ENCODE data around the gene KRTAP9-2.
"Not testable (repeated sequence)": the region's sequence is repeated elsewhere in the genome, so short reads cannot be mapped to it uniquely, and the experiment has no call there.

The KRTAP9-2 gene, protein sequence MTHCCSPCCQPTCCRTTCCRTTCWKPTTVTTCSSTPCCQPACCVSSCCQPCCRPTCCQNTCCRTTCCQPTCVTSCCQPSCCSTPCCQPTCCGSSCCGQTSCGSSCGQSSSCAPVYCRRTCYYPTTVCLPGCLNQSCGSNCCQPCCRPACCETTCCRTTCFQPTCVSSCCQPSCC

DNA sequence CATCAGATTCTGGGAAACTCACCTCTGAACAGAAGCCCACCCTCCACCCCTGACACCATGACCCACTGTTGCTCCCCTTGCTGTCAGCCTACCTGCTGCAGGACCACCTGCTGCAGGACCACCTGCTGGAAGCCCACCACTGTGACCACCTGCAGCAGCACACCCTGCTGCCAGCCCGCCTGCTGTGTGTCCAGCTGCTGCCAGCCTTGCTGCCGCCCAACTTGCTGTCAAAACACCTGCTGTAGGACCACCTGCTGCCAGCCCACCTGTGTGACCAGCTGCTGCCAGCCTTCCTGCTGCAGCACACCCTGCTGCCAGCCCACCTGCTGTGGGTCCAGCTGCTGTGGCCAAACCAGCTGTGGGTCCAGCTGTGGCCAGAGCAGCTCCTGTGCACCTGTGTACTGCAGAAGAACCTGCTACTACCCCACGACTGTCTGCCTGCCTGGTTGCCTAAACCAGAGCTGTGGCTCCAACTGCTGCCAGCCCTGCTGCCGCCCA lies at the start of gene KRTAP9-2:
KRTAP9-2 (plus strand) TSS at position 51 of the 498 bp plus-strand sequence; CDS start at position 58, 7 bp downstream.
- DNase-seq (ENCODE audit: low spot score in 2 of 2); H3K27me3 ChIP-seq (ENCODE audit: low read depth); H3K4me3 ChIP-seq; H3K4me1 ChIP-seq; H3K9me3 ChIP-seq; H3K36me3 ChIP-seq (replicated peaks); in situ Hi-C loops (cut with MboI; ENCODE audit: low sequenced_read_pairs): not testable (repeated sequence)

DNA sequence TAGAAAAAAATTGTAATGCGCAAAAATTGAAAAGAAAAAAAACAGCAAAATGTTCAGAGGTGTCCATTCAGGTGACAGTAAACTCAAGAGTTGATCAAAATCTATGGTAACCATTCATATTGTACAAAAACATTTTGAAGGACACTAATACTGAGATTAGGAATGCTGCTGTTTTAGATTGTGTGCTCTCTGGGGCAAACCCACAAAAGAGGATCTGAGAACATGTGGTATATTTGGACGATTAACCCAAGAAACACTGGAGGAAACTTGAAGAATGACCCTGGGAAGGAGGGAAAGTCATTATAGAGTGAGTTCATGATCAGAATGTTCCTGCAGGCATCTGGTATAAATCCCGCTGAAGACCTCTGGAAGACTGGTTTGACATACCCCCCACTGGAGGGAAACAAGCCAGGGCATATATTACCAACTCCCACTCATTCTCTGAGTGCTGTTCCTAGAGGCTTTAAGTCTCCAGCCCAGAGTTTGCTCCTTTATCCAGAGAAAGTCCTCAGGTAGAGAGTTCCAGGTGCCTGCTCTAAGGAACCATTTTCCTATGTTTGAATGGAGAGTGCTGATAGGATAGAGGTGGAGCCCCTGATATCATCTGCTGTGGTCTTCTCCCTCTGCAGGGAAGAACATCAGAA lies 49.6 kb upstream of the KRTAP9-2 start:
- H3K4me1 ChIP-seq, result no peaks in the 10 kb centered on the region
- no peak overlapping the region for H3K4me3 ChIP-seq
- H3K36me3 ChIP-seq (replicated peaks), result no peaks in the 10 kb centered on the region
- no peaks in the 10 kb centered on the region for H3K9me3 ChIP-seq
- in situ Hi-C loops (cut with MboI; ENCODE audit: low sequenced_read_pairs), result no loop called here
- no peak for DNase-seq (ENCODE audit: low spot score in 2 of 2)
- peaks cover 5% of the 10 kb centered on the region; the same call in 1 of the 2 replicates for H3K27me3 ChIP-seq (ENCODE audit: low read depth)

DNA sequence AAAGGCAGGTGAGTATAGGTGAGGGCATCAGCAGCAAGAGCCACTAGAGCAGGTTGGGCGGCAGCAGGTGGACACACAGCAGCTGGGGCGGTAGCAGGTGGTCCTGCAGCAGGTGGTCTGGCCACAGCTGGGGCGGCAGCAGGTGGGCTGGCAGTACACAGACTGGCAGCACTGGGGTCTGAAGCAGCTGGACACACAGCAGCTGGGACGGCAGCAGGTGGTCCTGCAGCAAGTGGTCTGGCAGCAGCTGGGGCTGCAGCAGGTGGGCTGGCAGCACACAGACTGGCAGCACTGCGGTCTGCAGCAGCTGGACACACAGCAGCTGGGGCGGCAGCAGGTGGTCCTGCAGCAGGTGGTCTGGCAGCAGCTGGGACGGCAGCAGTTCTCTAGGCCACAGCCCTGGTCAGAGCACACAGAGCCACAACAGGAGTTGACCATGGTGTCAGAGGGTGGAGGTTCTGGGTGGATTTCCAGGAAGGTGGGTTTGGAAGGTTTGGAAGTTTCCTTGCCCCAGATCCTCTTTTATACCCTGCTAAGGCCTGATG lies 48.6 kb upstream of the KRTAP9-2 start, which contains the start of gene KRTAP4-2:
KRTAP4-2 (minus strand) TSS at position 495 of the 545 bp plus-strand sequence; CDS start at position 438, 57 bp downstream.
- Histone ChIP-seq H3K4me1 (no peaks in the 10 kb centered on the region), H3K4me3 (no peak within 1 kb of the TSS), H3K9me3 (no peaks in the 10 kb centered on the region), H3K27me3 (ENCODE audit: low read depth) (peaks cover 5% of the 10 kb centered on the region; the same call in 1 of the 2 replicates), H3K36me3 (replicated peaks) (no peaks in the 10 kb centered on the region)
- in situ Hi-C loops (cut with MboI; ENCODE audit: low sequenced_read_pairs), result no loop called here
- DNase-seq (ENCODE audit: low spot score in 2 of 2), result no peak

DNA sequence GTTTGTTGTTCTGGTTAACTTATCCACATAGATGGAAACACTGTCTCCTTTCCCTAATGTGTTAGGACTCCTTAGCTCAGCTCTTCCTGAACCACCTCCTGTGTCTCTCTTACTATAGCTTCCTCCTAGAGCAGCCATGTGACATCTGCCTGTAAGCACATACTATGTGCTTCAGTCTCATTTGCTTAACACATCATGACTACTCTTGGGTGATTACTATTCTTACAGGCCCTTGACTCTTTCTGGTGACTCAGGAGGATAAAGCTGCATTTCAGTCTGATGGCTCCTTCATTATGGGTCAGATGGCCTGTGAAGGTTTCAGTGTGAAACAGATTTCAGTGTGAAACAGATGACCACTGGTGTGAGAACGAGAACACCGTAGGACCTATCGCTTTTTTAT lies 48.1 kb upstream of the KRTAP9-2 start:
- no peaks in the 10 kb centered on the region for H3K4me1 ChIP-seq
- H3K27me3 ChIP-seq (ENCODE audit: low read depth), result peaks cover 5% of the 10 kb centered on the region; the same call in 1 of the 2 replicates
- no peak for DNase-seq (ENCODE audit: low spot score in 2 of 2)
- in situ Hi-C loops (cut with MboI; ENCODE audit: low sequenced_read_pairs), result no loop called here
- no peak overlapping the region for H3K4me3 ChIP-seq
- H3K9me3 ChIP-seq, result no peaks in the 10 kb centered on the region
- no peaks in the 10 kb centered on the region for H3K36me3 ChIP-seq (replicated peaks)

DNA sequence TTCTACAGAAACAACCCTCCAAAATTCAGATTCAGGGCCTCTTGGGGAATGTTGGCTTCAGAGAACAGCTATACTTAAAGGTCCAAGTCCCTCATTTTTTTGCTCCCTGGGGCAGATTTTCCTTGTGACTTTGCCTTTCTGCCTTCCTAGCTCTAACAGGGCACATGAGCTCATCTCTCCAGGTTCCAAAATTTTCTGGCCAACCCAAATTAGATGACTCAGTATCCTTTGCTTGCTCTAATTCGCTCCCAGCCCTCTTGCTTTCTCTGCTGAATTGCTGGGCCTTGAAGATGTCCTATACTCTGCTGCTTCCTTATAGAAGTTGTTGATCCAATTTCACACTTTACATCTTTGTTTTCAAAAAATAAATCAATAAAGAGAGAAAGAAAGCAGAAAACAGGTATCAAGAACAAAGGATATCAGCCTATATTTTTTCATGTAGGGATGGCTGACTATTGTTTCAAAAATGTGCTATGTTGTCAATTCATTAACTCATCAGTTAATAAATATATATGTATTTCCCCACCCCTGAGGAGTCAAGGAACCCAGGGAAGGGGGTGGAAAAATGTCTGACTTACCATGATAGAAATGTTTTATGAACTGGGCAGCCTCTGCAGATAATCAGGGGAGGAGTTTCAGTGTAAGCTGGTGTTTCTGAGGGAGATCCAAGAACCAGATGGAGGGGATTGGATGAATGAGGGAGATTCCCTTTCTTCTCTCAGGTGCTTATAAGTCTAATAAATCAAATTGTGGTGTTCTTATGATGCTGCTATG lies 47.4 kb upstream of the KRTAP9-2 start:
- no peak overlapping the region for H3K4me3 ChIP-seq
- no peaks in the 10 kb centered on the region for H3K4me1 ChIP-seq
- no peak for DNase-seq (ENCODE audit: low spot score in 2 of 2)
- H3K9me3 ChIP-seq, result no peaks in the 10 kb centered on the region
- H3K36me3 ChIP-seq (replicated peaks), result no peaks in the 10 kb centered on the region
- H3K27me3 ChIP-seq (ENCODE audit: low read depth), result peaks cover 5% of the 10 kb centered on the region; the same call in 1 of the 2 replicates
- in situ Hi-C loops (cut with MboI; ENCODE audit: low sequenced_read_pairs), result no loop called here

DNA sequence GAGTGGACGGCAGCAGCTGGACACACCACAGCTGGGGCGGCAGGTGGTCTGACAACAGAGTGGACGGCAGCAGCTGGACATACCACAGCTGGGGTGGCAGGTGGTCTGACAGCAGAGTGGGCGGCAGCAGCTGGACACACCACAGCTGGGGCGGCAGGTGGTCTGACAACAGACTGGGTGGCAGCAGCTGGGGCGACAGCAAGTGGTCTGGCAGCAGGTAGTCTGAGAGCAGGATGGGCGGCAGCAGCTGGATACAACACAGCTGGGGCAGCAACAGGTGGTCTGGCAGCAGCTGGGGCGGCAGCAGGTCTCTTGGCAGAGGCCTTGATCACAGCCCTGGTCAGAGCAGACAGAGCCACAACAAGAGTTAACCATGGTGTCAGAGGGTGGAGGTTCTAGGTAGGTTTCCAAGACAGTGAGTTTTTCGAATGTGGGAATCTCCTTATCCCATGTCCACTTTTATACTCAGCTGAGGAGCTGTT lies 41.9 kb upstream of the KRTAP9-2 start, which contains the start of gene KRTAP4-1:
KRTAP4-1 (minus strand) TSS at position 432 of the 482 bp plus-strand sequence; CDS start at position 375, 57 bp downstream.
- no peaks in the 10 kb centered on the region for H3K4me1 ChIP-seq
- H3K9me3 ChIP-seq, result no peaks in the 10 kb centered on the region
- in situ Hi-C loops (cut with MboI; ENCODE audit: low sequenced_read_pairs), result no loop called here
- H3K36me3 ChIP-seq (replicated peaks), result no peaks in the 10 kb centered on the region
- peaks cover 5% of the 10 kb centered on the region for H3K27me3 ChIP-seq (ENCODE audit: low read depth)
- H3K4me3 ChIP-seq, result no peak within 1 kb of the TSS
- no peak for DNase-seq (ENCODE audit: low spot score in 2 of 2)

DNA sequence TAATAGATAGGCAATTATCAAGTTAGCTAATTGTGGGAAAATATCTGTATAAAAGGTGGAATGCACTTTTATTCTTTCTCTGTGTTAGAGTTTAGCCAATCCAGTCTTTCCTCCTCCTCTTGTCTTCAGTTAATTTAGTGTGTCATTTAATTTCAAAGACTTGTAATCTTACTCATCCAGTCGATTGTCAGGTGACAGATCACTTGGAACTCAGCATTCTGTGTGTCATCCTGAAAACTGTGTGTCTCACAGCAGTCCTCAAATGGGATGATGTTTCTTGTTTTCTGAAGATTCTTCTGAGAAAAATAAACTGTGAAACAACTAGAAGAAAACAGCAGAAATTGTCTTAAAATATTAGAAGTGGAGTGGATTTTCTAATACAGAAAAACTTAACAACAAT lies 41.4 kb upstream of the KRTAP9-2 start:
- Histone ChIP-seq H3K27me3 (ENCODE audit: low read depth) (peaks cover 5% of the 10 kb centered on the region), H3K4me3 (no peak overlapping the region), H3K36me3 (replicated peaks) (no peaks in the 10 kb centered on the region), H3K4me1 (no peaks in the 10 kb centered on the region), H3K9me3 (no peaks in the 10 kb centered on the region)
- in situ Hi-C loops (cut with MboI; ENCODE audit: low sequenced_read_pairs), result no loop called here
- DNase-seq (ENCODE audit: low spot score in 2 of 2), result no peak

DNA sequence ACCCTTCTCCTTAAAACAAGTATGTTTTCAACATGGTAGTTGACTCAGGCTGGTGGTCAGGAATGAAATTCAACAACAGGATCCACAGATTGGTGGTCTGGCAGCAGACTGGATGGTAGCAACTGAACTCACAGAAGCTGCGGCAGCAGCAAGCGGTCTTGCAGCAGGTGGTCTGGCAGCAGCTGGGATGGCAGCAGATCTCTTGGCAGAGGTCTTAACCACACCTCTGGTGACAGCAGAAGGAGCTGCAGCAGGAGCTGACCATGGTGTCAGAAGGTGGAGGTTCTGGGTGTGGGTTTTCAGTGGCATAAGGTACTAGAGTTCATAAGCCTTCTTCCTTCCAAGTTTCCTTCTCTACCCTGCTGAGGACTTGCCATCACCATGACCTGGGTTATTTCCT lies 39.6 kb upstream of the KRTAP9-2 start:
- Histone ChIP-seq H3K27me3 (ENCODE audit: low read depth) (peaks cover 5% of the 10 kb centered on the region), H3K4me1 (no peaks in the 10 kb centered on the region), H3K36me3 (replicated peaks) (no peaks in the 10 kb centered on the region), H3K9me3 (no peaks in the 10 kb centered on the region), H3K4me3 (no peak overlapping the region)
- in situ Hi-C loops (cut with MboI; ENCODE audit: low sequenced_read_pairs), result no loop called here
- DNase-seq (ENCODE audit: low spot score in 2 of 2), result no peak

DNA sequence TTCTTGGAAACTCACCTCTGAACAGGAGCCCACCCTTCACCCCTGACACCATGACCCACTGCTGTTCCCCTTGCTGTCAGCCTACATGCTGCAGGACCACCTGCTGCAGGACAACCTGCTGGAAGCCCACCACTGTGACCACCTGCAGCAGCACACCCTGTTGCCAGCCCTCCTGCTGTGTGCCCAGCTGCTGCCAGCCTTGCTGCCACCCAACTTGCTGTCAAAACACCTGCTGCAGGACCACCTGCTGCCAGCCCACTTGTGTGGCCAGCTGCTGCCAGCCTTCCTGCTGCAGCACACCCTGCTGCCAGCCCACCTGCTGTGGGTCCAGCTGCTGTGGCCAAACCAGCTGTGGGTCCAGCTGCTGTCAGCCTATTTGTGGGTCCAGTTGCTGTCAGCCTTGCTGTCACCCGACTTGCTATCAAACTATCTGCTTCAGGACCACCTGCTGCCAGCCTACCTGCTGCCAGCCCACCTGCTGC lies 36.6 kb upstream of the KRTAP9-2 start, which contains the start of gene KRTAP9-1:
KRTAP9-1 (plus strand) TSS at position 51 of the 482 bp plus-strand sequence; CDS start at position 51, 0 bp downstream.
- DNase-seq (ENCODE audit: low spot score in 2 of 2); H3K36me3 ChIP-seq (replicated peaks); H3K27me3 ChIP-seq (ENCODE audit: low read depth); H3K9me3 ChIP-seq; H3K4me1 ChIP-seq; H3K4me3 ChIP-seq; in situ Hi-C loops (cut with MboI; ENCODE audit: low sequenced_read_pairs): not testable (repeated sequence)

DNA sequence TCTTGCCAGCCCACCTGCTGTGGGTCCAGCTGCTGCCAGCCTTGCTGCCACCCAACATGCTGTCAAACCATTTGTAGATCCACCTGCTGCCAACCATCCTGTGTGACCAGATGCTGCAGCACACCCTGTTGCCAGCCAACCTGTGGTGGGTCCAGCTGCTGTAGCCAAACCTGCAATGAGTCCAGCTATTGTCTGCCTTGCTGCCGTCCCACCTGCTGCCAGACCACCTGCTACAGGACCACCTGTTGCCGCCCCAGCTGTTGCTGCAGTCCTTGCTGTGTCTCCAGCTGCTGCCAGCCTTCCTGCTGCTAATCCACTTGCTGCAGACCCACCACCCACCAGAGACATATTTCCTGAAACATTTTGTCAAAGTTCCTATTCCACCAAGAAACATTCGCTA lies 36.1 kb upstream of the KRTAP9-2 start:
- H3K36me3 ChIP-seq (replicated peaks), result no peaks in the 10 kb centered on the region
- in situ Hi-C loops (cut with MboI; ENCODE audit: low sequenced_read_pairs), result no loop called here
- peaks cover 5% of the 10 kb centered on the region for H3K27me3 ChIP-seq (ENCODE audit: low read depth)
- H3K4me3 ChIP-seq, result no peak overlapping the region
- H3K9me3 ChIP-seq, result no peaks in the 10 kb centered on the region
- DNase-seq (ENCODE audit: low spot score in 2 of 2), result no peak
- no peaks in the 10 kb centered on the region for H3K4me1 ChIP-seq

DNA sequence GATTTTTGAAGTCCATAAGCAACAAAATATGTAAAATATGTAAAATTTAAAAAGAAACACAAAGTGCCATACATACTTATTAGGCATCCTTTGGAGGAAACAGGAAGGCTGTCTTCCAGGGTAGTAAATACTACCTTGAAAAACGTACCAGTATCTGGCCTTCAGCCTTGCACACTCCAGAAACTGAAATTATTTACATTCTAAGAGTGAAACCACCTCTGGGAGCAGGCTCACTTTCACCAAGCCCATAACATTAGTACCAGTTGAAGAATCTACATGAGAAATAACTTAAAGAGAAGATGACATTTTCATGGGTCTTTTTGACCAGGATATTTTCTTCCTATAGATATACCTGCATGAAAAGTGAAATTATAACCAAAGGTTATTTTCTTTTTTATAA lies 30.4 kb upstream of the KRTAP9-2 start:
- DNase-seq (ENCODE audit: low spot score in 2 of 2), result no peak

DNA sequence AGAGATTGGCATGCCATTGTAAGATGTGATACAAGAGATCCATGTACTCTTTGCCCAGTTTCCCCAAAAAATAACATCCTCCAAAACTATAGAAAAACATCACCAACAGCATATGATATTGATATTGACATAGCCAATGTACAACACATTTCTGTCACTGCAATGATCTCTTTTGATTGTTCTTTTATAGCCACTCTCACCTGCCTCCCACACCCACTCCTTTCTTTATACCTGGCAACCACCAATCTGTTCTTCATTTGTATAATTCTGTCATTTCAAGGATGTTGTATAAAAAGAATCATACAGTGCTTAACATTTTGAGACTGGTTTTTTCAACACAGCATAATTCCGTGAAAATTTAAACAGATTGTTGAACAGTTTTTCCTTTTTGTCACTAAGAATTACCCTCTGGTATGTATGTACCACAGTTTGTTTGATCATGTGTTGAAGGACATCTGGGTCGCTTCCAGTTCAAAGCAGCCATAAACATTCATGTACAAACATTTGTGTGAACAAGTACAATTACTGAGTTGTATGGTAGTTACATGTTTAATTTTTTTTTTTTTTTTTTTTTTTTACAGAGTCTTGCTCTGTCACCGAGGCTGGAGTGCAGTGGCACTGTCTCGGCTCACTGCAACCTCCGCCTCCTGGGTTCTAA lies 26.9 kb upstream of the KRTAP9-2 start:
- no peaks in the 10 kb centered on the region for H3K4me1 ChIP-seq
- H3K27me3 ChIP-seq (ENCODE audit: low read depth), result no peaks in the 10 kb centered on the region
- H3K9me3 ChIP-seq, result no peaks in the 10 kb centered on the region
- in situ Hi-C loops (cut with MboI; ENCODE audit: low sequenced_read_pairs), result no loop called here
- no peaks in the 10 kb centered on the region for H3K36me3 ChIP-seq (replicated peaks)
- no peak for DNase-seq (ENCODE audit: low spot score in 2 of 2)
- H3K4me3 ChIP-seq, result no peak overlapping the region

More for the DNA sequence above, 30.4 kb upstream of the KRTAP9-2 start:
- Histone ChIP-seq H3K4me1 (no peaks in the 10 kb centered on the region), H3K4me3 (no peak overlapping the region), H3K27me3 (ENCODE audit: low read depth) (no peaks in the 10 kb centered on the region), H3K36me3 (replicated peaks) (no peaks in the 10 kb centered on the region), H3K9me3 (no peaks in the 10 kb centered on the region)
- in situ Hi-C loops (cut with MboI; ENCODE audit: low sequenced_read_pairs), result no loop called here

Data from HAP-1 (cell line).